Hepatocyte (in vitro differentiated cells): ENCODE measurements around the gene MIGA2.

ENCODE experiments used
- EZH2phosphoT487 ChIP-seq: fragments of 200-600 bp; sonication (generic); IDR thresholded peaks from one replicate; pipeline ENCODE4 v1.6.1; 2018; ENCODE audit warnings: antibody characterized with exemption, mild to moderate bottlenecking, low read depth, moderate library complexity; ENCODE audit not compliant: unreplicated experiment, severe bottlenecking
- TF ChIP-seq, protein P1 (sequence below): fragments of 200-600 bp; sonication (generic); IDR thresholded peaks from 2 replicates; pipeline ENCODE4 v1.5.1; 2016; ENCODE audit warnings: antibody characterized with exemption, mild to moderate bottlenecking; ENCODE audit not compliant: poor library complexity

DNA sequence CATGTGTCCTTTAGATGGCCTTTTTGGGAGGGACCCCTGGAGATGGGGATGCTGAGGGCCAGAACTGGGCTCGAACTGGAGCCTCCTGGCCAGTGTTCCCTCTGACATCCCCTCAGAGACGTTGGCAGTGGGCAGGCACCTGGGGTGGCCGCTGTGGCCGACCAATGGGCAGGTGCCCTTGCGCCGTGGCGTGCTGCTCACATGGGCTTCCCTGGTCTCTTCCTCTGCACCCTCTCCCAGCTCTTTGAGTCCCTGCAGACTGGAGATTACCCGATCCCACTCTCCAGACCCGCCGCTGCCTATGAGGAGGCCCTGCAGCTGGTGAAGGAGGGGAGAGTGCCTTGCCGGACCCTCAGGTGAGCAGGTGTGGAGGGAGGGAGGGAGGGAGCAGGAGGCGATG, 24.6 kb downstream of the MIGA2 start:
- TF ChIP-seq, protein P1, sequence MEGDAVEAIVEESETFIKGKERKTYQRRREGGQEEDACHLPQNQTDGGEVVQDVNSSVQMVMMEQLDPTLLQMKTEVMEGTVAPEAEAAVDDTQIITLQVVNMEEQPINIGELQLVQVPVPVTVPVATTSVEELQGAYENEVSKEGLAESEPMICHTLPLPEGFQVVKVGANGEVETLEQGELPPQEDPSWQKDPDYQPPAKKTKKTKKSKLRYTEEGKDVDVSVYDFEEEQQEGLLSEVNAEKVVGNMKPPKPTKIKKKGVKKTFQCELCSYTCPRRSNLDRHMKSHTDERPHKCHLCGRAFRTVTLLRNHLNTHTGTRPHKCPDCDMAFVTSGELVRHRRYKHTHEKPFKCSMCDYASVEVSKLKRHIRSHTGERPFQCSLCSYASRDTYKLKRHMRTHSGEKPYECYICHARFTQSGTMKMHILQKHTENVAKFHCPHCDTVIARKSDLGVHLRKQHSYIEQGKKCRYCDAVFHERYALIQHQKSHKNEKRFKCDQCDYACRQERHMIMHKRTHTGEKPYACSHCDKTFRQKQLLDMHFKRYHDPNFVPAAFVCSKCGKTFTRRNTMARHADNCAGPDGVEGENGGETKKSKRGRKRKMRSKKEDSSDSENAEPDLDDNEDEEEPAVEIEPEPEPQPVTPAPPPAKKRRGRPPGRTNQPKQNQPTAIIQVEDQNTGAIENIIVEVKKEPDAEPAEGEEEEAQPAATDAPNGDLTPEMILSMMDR, result no peak
- TF ChIP-seq EZH2phosphoT487, result no peak
